Fibroblast of peridontal ligament (primary cell): ENCODE results near the gene FYN.
A peak's percentile ranks its signal among the peaks of the same experiment; 100 is the strongest.
"Not testable (repeated sequence)": the region's sequence is repeated elsewhere in the genome, so short reads cannot be mapped to it uniquely, and the experiment has no call there.

Experiments
- DNase-seq: peaks from one replicate; pipeline ENCODE4 v3.0.0-alpha.2; 2010; ENCODE audit errors: extremely low read depth

FYN gene

GRCh38 chr6:111685058-111685457, 188.2 kb downstream of the FYN start:
- DNase-seq: no peak

GRCh38 chr6:111683749-111684267, 189.4 kb downstream of the FYN start:
- peak; percentile 100 for DNase-seq

GRCh38 chr6:111683157-111683556, 190.1 kb downstream of the FYN start:
- DNase-seq: no peak

- DNase-seq: no peak
Observed at GRCh38 chr6:111681860-111682259, 191.4 kb downstream of the FYN start.

- not testable (repeated sequence) for DNase-seq
Observed at GRCh38 chr6:111680811-111681609, 192.2 kb downstream of the FYN start.

GRCh38 chr6:111680015-111680712, 193.1 kb downstream of the FYN start:
- DNase-seq: no peak

- DNase-seq: no peak
Observed at GRCh38 chr6:111679126-111679858, 194.0 kb downstream of the FYN start.

GRCh38 chr6:111677249-111677990, 195.8 kb downstream of the FYN start:
- no peak for DNase-seq

GRCh38 chr6:111676383-111676782, 196.9 kb downstream of the FYN start:
- no peak for DNase-seq

- DNase-seq: no peak
Observed at GRCh38 chr6:111674883-111675282, 198.4 kb downstream of the FYN start.

GRCh38 chr6:111674413-111674812, 198.8 kb downstream of the FYN start:
- no peak for DNase-seq

- no peak for DNase-seq
Observed at GRCh38 chr6:111673937-111674336, 199.3 kb downstream of the FYN start.

GRCh38 chr6:111673532-111673931, 199.7 kb downstream of the FYN start:
- DNase-seq: no peak

GRCh38 chr6:111672761-111673450, 200.3 kb downstream of the FYN start:
- DNase-seq: no peak

- no peak for DNase-seq
Observed at GRCh38 chr6:111669326-111669725, 203.9 kb downstream of the FYN start.

- no peak for DNase-seq
Observed at GRCh38 chr6:111668410-111668809, 204.8 kb downstream of the FYN start.

GRCh38 chr6:111667931-111668330, 205.3 kb downstream of the FYN start:
- no peak for DNase-seq

GRCh38 chr6:111666847-111667246, 206.4 kb downstream of the FYN start:
- DNase-seq: peak; percentile 61

GRCh38 chr6:111664565-111665030, 208.7 kb downstream of the FYN start:
- DNase-seq: no peak

- DNase-seq: no peak
Observed at GRCh38 chr6:111663692-111664564, 209.3 kb downstream of the FYN start.
